Measurements from ENCODE around the gene PAX8. TPM values are rescaled to one million over a fixed set of nuclear protein-coding genes. Genes with fewer than 3 reads are reported as not detected.

The PAX8 gene
- total RNA-seq, 6 donors from 2014 or later, result 1.5 to 3.6 (median 2.0) TPM

- H3K27ac ChIP-seq, result no peak overlapping the region
- no peaks in the 10 kb centered on the region for H3K9me3 ChIP-seq
- DNase-seq (no peak), ATAC-seq (ENCODE audit: low FRiP score in 2 of 2) (no peak)
- H3K4me1 ChIP-seq, result peaks cover 10 to 20% (median 15%) of the 10 kb centered on the region in 4 donors
- 84 to 91% methylated on average over 3 of the region's 3 CpGs for WGBS, 2 donors
- H3K4me3 ChIP-seq, result no peak overlapping the region
- H3K27me3 ChIP-seq, result no peaks in the 10 kb centered on the region
- no peaks in the 10 kb centered on the region for H3K36me3 ChIP-seq
- TF ChIP-seq POLR2AphosphoS5 (IDR thresholded peaks at IDR 0.05) (no peak), POLR2A (IDR thresholded peaks at IDR 0.05) (no peak), CTCF (IDR thresholded peaks at IDR 0.05) (no peak), EP300 (IDR thresholded peaks at IDR 0.05) (no peak)
Observed at GRCh38 chr2:113245276-113245711, 33.4 kb downstream of the PAX8 start.

GRCh38 chr2:113242327-113242726 lies 36.4 kb downstream of the PAX8 start:
- 87 to 100% methylated on average over 2 to 6 of the region's 6 CpGs for WGBS, 2 donors
- TF ChIP-seq POLR2AphosphoS5 (IDR thresholded peaks at IDR 0.05), result no peak
- no peak for TF ChIP-seq EP300 (IDR thresholded peaks at IDR 0.05)
- TF ChIP-seq CTCF (IDR thresholded peaks at IDR 0.05), result no peak
- TF ChIP-seq POLR2A (IDR thresholded peaks at IDR 0.05), result no peak
- peak overlapping the region in 2 of 4 donors; percentile 22 to 73 for H3K27ac ChIP-seq

GRCh38 chr2:113240915-113241911 lies 37.5 kb downstream of the PAX8 start:
- Histone ChIP-seq H3K27ac (peak overlapping the region; percentile 52 to 73 (median 55)), H3K36me3 (no peaks in the 10 kb centered on the region), H3K9me3 (no peaks in the 10 kb centered on the region), H3K4me1 (peaks cover 17 to 39% (median 24%) of the 10 kb centered on the region in 4 donors), H3K27me3 (no peaks in the 10 kb centered on the region), H3K4me3 (no peak overlapping the region)
- ATAC-seq (ENCODE audit: low FRiP score in 2 of 2) (peak; percentile 86 to 94), DNase-seq (peak; percentile 40 to 87)
- no peak for TF ChIP-seq CTCF (IDR thresholded peaks at IDR 0.05)
- peak in 3 of 4 donors; percentile 38 to 98 (median 53) for TF ChIP-seq EP300 (IDR thresholded peaks at IDR 0.05)
- peak; percentile 74 to 79 for TF ChIP-seq POLR2AphosphoS5 (IDR thresholded peaks at IDR 0.05)
- TF ChIP-seq POLR2A (IDR thresholded peaks at IDR 0.05), result peak in 1 of 4 donors; percentile 42
- 69 to 82% methylated on average over 14 to 18 of the region's 18 CpGs for WGBS, 2 donors

More at GRCh38 chr2:113242327-113242726, 36.4 kb downstream of the PAX8 start:
- H3K27me3 ChIP-seq, result no peaks in the 10 kb centered on the region
- DNase-seq (no peak), ATAC-seq (ENCODE audit: low FRiP score in 2 of 2) (no peak)
- H3K36me3 ChIP-seq, result no peaks in the 10 kb centered on the region
- peaks cover 17 to 29% (median 24%) of the 10 kb centered on the region in 4 donors for H3K4me1 ChIP-seq
- H3K9me3 ChIP-seq, result no peaks in the 10 kb centered on the region
- H3K4me3 ChIP-seq, result no peak overlapping the region

GRCh38 chr2:113240150-113240914 lies 38.4 kb downstream of the PAX8 start:
- WGBS, 2 donors, result 35 to 57% methylated on average over 7 to 15 of the region's 15 CpGs
- TF ChIP-seq POLR2A (IDR thresholded peaks at IDR 0.05), result peak in 1 of 4 donors; percentile 62
- peak; percentile 39 to 77 for TF ChIP-seq POLR2AphosphoS5 (IDR thresholded peaks at IDR 0.05)
- TF ChIP-seq EP300 (IDR thresholded peaks at IDR 0.05), result peak in 2 of 4 donors; percentile 19 to 81
- TF ChIP-seq CTCF (IDR thresholded peaks at IDR 0.05), result no peak
- H3K27me3 ChIP-seq, result no peaks in the 10 kb centered on the region
- H3K27ac ChIP-seq, result peak overlapping the region; percentile 52 to 88 (median 65)
- no peaks in the 10 kb centered on the region for H3K36me3 ChIP-seq
- H3K9me3 ChIP-seq, result no peaks in the 10 kb centered on the region
- DNase-seq, result peak; percentile 80 to 94
- no peak overlapping the region for H3K4me3 ChIP-seq
- peak; percentile 50 to 77 for ATAC-seq (ENCODE audit: low FRiP score in 2 of 2)
- peaks cover 17 to 39% (median 24%) of the 10 kb centered on the region in 4 donors for H3K4me1 ChIP-seq
